Gastroesophageal sphincter (tissue), 3 donors: ENCODE data around the gene ASIC4.

Source experiments
- CTCF ChIP-seq, 4 experiments: fragments of 200-600 bp in 2 of 4; fragments of 450-650 bp in 2 of 4; sonication (generic) in 1 of 4; IDR thresholded peaks; one replicate each; pipeline ENCODE4 v1.5.1; 2017 to 2019; ENCODE audit warnings: antibody characterized with exemption in 4 of 4, mild to moderate bottlenecking in 2 of 4, moderate library complexity in 2 of 4
- EP300 ChIP-seq: sonication (generic); formaldehyde crosslinking; IDR thresholded peaks from one replicate; pipeline ENCODE4 v1.6.1; 2017; ENCODE audit warnings: antibody characterized with exemption, mild to moderate bottlenecking
- POLR2A ChIP-seq, 2 donors: fragments of 450-650 bp; IDR thresholded peaks; one replicate each; pipeline ENCODE4 v1.6.1; 2017; ENCODE audit warnings: antibody characterized with exemption in 2 of 2, mild to moderate bottlenecking in 2 of 2, moderate library complexity in 1 of 2
- POLR2AphosphoS5 ChIP-seq: sonication (generic); formaldehyde crosslinking; IDR thresholded peaks from one replicate; pipeline ENCODE4 v1.6.1; 2017; ENCODE audit warnings: antibody characterized with exemption

DNA sequence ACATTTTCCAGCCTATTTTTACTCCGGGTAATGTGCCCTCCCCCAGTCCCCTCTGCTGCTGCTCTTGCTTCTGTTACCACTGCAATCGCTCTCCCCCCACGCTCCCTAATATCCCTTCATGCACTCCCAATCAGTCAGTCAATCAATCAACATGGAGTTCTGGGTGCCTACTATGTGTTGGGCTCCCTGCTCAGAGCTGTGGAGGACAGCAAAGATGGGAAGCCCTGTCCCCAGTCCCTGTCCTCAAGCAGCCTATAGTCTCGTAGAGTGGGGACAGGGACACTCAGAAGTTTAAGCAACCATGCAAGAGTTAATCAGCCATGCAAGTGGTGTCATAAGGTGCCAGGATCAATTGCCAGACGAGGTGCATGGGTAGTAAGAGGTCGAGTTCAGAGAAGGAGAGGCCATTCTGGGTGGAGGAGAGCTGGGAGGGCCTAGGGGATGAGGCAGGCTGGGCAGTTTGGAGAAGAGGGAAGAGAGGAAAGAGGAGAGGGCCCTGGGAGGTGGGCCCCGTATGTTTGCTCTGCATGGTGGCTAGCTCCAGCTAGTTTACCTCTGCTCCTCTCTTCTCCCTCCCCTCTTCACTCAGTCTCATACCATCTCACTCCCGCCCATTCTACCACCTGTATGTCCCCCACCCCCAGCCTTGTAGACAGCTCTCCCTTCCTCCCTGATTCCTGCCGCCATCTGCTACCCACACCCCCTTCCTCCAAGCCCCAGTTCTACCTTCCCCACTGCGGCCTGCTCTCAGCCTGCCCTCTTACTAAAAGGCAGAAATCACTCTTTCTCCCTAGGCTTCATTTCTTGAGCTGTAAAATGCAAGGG, 3.9 kb downstream of the ASIC4 start:
- TF ChIP-seq EP300 (no peak), CTCF (IDR thresholded peaks at IDR 0.05) (no peak), POLR2AphosphoS5 (no peak), POLR2A (IDR thresholded peaks at IDR 0.05) (no peak)
